ENCODE data around the gene RAMP3. TPM values are rescaled to one million over a fixed set of nuclear protein-coding genes. Genes with fewer than 3 reads are reported as not detected.

Gene RAMP3
- total and polyA plus RNA-seq, 10 of the 15 experiments (the other 5 are each of a cell fraction or from before 2014, with no cell fraction given) = not detected

- in situ Hi-C loops (cut with MboI) (loop anchor here (25.0 kb wide), 1 partner anchor 690 kb away; the partner anchor contains the start of gene CCDC201), intact Hi-C loops (cut with micrococcal nuclease; ENCODE audit: unreplicated experiment) (no loop called here)
- no peaks in the 10 kb centered on the region for H3K79me2 ChIP-seq (ENCODE audit: control insufficient read depth, insufficient read depth, low read length)
- no peak overlapping the region for H3K4me2 ChIP-seq (ENCODE audit: control insufficient read depth, insufficient read depth)
- no peak for DNase-seq (ENCODE audit: low read depth, low spot score)
- ChIA-PET CTCF (no interaction called here), SMC1A (ENCODE audit: uncharacterized antibody, unreplicated experiment) (no interaction called here), RAD21 (ENCODE audit: unreplicated experiment) (no interaction called here), POLR2A (interaction anchor here (0.5 kb wide), 1 partner anchor 57 kb away, joined by 7 read pairs; no protein-coding TSS in a partner anchor)
- WGBS (ENCODE audit: insufficient coverage, insufficient replicate concordance, low lambda C conversion rate, missing lambda C conversion rate) = 0% methylated on average over 1 of the region's 1 CpG
- H3K9ac ChIP-seq (ENCODE audit: control insufficient read depth, insufficient read depth, low read length) = no peak overlapping the region
- no peak overlapping the region for H3K27ac ChIP-seq (ENCODE audit: control insufficient read depth, insufficient read depth)
- no peak overlapping the region for H2AFZ ChIP-seq (ENCODE audit: control insufficient read depth, low read depth, low read length)
- no peak overlapping the region for H3K4me3 ChIP-seq
- BruUV-seq (replicated peaks) = no TSS peak
- no peak for TF ChIP-seq IRF3 (IDR thresholded peaks at IDR 0.05)
- TF ChIP-seq USF2 (IDR thresholded peaks at IDR 0.05; ENCODE audit: borderline replicate concordance, low read depth, low read length) = no peak
- no peak for TF ChIP-seq SIN3A (IDR thresholded peaks at IDR 0.05; ENCODE audit: low read depth, low read length)
- TF ChIP-seq NFXL1 (IDR thresholded peaks at IDR 0.05; ENCODE audit: borderline replicate concordance) = no peak
- no peak for TF ChIP-seq BCL3 (IDR thresholded peaks at IDR 0.05; ENCODE audit: borderline replicate concordance, insufficient read depth, low read depth, low read length, poor library complexity, severe bottlenecking)
- TF ChIP-seq ESRRA (IDR thresholded peaks at IDR 0.05; ENCODE audit: low read length) = no peak
- no peak for TF ChIP-seq CEBPB (IDR thresholded peaks at IDR 0.05; ENCODE audit: borderline replicate concordance in 1 of 2, low read depth in 2 of 2, low read length in 2 of 2)
- no peak for TF ChIP-seq TCF12 (IDR thresholded peaks at IDR 0.05; ENCODE audit: low read depth, low read length)
- TF ChIP-seq CBX5 (IDR thresholded peaks at IDR 0.05; ENCODE audit: low read depth) = no peak
- TF ChIP-seq ZBTB11 (CRISPR knock-in tag; IDR thresholded peaks at IDR 0.05) = no peak
- TF ChIP-seq MEF2A (IDR thresholded peaks at IDR 0.05; ENCODE audit: insufficient read depth, low read depth, low read length) = no peak
- no peak for TF ChIP-seq SUZ12 (IDR thresholded peaks at IDR 0.05; ENCODE audit: unreplicated experiment)
- no peak for TF ChIP-seq ZNF384 (IDR thresholded peaks at IDR 0.05; ENCODE audit: borderline replicate concordance, low read depth, low read length)
- no peak for TF ChIP-seq CHD2 (IDR thresholded peaks at IDR 0.05; ENCODE audit: borderline replicate concordance, low read depth, low read length)
- no peak for TF ChIP-seq SREBF2 (IDR thresholded peaks at IDR 0.05; ENCODE audit: low read length)
- no peak for TF ChIP-seq MTA2 (IDR thresholded peaks at IDR 0.05; ENCODE audit: low read depth)
- H3K36me3 ChIP-seq (ENCODE audit: control insufficient read depth in 2 of 2, insufficient read depth in 2 of 2, low read length in 1 of 2) = no peaks in the 10 kb centered on the region
- no peak for FAIRE-seq
- peaks cover 0 to 2% of the 10 kb centered on the region in 2 experiments; a peak in 1 of 4 replicates for H3K27me3 ChIP-seq (replicated peaks in 1 of 2; ENCODE audit: control insufficient read depth in 2 of 2, insufficient read depth in 2 of 2, low read length in 1 of 2)
- ATAC-seq = no peak
- no peaks in the 10 kb centered on the region for H3K9me3 ChIP-seq (replicated peaks; ENCODE audit: control insufficient read depth, insufficient read depth, low read length)
- no peaks in the 10 kb centered on the region for H3K4me1 ChIP-seq (ENCODE audit: control insufficient read depth, insufficient read depth, low read length)
- no peaks in the 10 kb centered on the region for H4K20me1 ChIP-seq (ENCODE audit: control insufficient read depth, insufficient read depth)
These were observed 14.4 kb downstream of the RAMP3 start for GRCh38 chr7:45171946-45172345.

Data from GM12878 (cell line).